Suprapubic skin (tissue), 4 donors: ENCODE measurements around the gene SREBF1. TPM values are rescaled to one million over a fixed set of nuclear protein-coding genes. Genes with fewer than 3 reads are reported as not detected.

ENCODE experiments used
- DNase-seq, 2 donors: peaks; one replicate each; pipeline ENCODE4 v3.0.0-alpha.2; 2019; ENCODE audit warnings: low spot score in 2 of 2
- H3K27ac ChIP-seq: fragments of 200-600 bp; sonication (generic); one replicate; pipeline ENCODE4 v1.5.1; 2019
- H3K27me3 ChIP-seq: fragments of 200-600 bp; sonication (generic); one replicate; pipeline ENCODE4 v1.5.1; 2019
- H3K36me3 ChIP-seq: fragments of 200-600 bp; sonication (generic); one replicate; pipeline ENCODE4 v1.5.1; 2019
- H3K4me1 ChIP-seq: fragments of 200-600 bp; sonication (generic); one replicate; pipeline ENCODE4 v1.5.1; 2019
- H3K4me3 ChIP-seq: fragments of 200-600 bp; sonication (generic); one replicate; pipeline ENCODE4 v1.5.1; 2019; ENCODE audit warnings: mild to moderate bottlenecking
- H3K9me3 ChIP-seq: fragments of 200-600 bp; sonication (generic); one replicate; pipeline ENCODE4 v1.5.1; 2019
- EP300 ChIP-seq: sonication (generic); formaldehyde crosslinking; IDR thresholded peaks from one replicate; pipeline ENCODE4 v1.6.1; 2017; ENCODE audit warnings: antibody characterized with exemption
- POLR2A ChIP-seq, 2 donors: fragments of 450-650 bp; IDR thresholded peaks; one replicate each; pipeline ENCODE4 v1.6.1; 2017; ENCODE audit warnings: antibody characterized with exemption in 2 of 2, mild to moderate bottlenecking in 2 of 2, moderate library complexity in 2 of 2
- POLR2AphosphoS5 ChIP-seq, 3 donors: sonication (generic); formaldehyde crosslinking; IDR thresholded peaks; one replicate each; pipeline ENCODE4 v1.6.1; 2017; ENCODE audit warnings: antibody characterized with exemption in 3 of 3
- WGBS: methylation state at CpG from one replicate; pipeline ENCODE4 v1.1.5; 2018; 5-methylcytosine and 5-hydroxymethylcytosine counted together
- total RNA-seq, 4 donors: library from RNA; depleted of rRNA; stranded (reverse); fragments of >200 nt; gene quantifications; one replicate each; pipeline ENCODE4 v1.1.0, GENCODE V29; 2016
- TF ChIP-seq, protein P1 (sequence below), 2 donors: fragments of 200-600 bp in 1 of 2; fragments of 450-650 bp in 1 of 2; sonication (generic) in 1 of 2; IDR thresholded peaks; one replicate each; pipeline ENCODE4 v1.5.1; 2016 to 2019; ENCODE audit warnings: antibody characterized with exemption in 2 of 2, mild to moderate bottlenecking in 1 of 2, moderate library complexity in 1 of 2

The SREBF1 gene
- total RNA-seq, 4 donors from 2014 or later = 78.1 to 124 (median 91.7) TPM

DNA sequence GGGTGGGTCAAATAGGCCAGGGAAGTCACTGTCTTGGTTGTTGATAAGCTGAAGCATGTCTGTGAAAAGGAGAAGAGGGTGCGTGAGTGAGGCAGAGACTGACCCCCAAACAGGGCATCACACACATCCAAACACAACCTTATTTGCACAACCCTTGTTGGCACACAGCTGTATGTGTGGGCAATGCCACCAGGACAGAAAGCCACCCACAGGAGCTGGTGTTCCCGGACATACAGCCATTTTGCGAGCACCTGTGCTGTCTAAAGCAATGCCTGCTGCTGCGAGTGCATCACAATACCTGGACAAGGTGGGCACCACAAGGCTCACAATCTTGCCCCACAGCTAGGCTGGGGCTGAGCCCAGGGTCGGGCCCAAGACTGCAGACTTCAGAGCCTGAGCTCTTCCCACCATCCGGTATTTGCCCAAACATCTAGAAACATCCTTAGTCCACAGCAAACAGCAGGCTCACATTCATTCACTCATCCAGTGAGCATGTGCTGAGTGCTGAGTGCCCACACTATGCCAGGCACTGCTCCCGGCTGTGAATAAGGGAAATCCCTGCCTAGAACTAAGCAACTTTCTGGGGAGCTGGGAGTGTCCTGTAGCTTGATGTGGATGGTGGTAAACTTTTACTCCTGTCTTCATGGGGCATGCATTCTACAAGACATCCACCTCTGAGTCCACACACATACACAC, 16.2 kb downstream of the SREBF1 start:
- 89% methylated on average over 1 of the region's 7 CpGs for WGBS
- Histone ChIP-seq H3K27me3 (no peaks in the 10 kb centered on the region), H3K36me3 (peaks cover 44% of the 10 kb centered on the region), H3K9me3 (no peaks in the 10 kb centered on the region), H3K4me1 (peaks cover 88% of the 10 kb centered on the region), H3K27ac (no peak overlapping the region), H3K4me3 (peak overlapping the region; percentile 56)
- TF ChIP-seq POLR2A (IDR thresholded peaks at IDR 0.05) = no peak
- TF ChIP-seq POLR2AphosphoS5 (IDR thresholded peaks at IDR 0.05) = no peak
- TF ChIP-seq EP300 = no peak
- TF ChIP-seq, protein P1, sequence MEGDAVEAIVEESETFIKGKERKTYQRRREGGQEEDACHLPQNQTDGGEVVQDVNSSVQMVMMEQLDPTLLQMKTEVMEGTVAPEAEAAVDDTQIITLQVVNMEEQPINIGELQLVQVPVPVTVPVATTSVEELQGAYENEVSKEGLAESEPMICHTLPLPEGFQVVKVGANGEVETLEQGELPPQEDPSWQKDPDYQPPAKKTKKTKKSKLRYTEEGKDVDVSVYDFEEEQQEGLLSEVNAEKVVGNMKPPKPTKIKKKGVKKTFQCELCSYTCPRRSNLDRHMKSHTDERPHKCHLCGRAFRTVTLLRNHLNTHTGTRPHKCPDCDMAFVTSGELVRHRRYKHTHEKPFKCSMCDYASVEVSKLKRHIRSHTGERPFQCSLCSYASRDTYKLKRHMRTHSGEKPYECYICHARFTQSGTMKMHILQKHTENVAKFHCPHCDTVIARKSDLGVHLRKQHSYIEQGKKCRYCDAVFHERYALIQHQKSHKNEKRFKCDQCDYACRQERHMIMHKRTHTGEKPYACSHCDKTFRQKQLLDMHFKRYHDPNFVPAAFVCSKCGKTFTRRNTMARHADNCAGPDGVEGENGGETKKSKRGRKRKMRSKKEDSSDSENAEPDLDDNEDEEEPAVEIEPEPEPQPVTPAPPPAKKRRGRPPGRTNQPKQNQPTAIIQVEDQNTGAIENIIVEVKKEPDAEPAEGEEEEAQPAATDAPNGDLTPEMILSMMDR (IDR thresholded peaks at IDR 0.05) = no peak
- DNase-seq = no peak

DNA sequence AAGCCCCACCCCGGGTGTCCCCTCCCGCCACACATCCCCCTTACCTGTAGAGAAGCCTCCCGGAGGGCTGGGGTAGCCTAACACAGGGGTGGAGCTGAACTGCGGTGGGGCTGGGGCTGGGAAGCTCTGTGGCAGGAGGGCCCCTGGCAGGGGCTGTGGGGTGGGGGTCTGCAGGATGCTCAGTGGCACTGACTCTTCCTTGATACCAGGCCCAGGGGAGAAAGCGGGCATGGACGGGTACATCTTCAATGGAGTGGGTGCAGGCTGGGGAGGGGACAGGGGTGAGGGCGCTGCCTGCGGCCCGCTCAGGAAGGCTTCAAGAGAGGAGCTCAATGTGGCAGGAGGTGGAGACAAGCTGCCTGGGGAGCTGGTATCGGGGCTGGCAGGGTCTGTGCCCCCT, 16.7 kb downstream of the SREBF1 start:
- TF ChIP-seq POLR2AphosphoS5 (IDR thresholded peaks at IDR 0.05) = no peak
- no peak for TF ChIP-seq POLR2A (IDR thresholded peaks at IDR 0.05)
- TF ChIP-seq EP300 = no peak
- TF ChIP-seq, protein P1 (IDR thresholded peaks at IDR 0.05) = no peak
- 88% methylated on average over 6 of the region's 10 CpGs for WGBS
- H3K9me3 ChIP-seq = no peaks in the 10 kb centered on the region
- H3K27ac ChIP-seq = no peak overlapping the region
- H3K27me3 ChIP-seq = no peaks in the 10 kb centered on the region
- peaks cover 44% of the 10 kb centered on the region for H3K36me3 ChIP-seq
- H3K4me1 ChIP-seq = peaks cover 86% of the 10 kb centered on the region
- no peak for DNase-seq
- H3K4me3 ChIP-seq = peak overlapping the region; percentile 56

DNA sequence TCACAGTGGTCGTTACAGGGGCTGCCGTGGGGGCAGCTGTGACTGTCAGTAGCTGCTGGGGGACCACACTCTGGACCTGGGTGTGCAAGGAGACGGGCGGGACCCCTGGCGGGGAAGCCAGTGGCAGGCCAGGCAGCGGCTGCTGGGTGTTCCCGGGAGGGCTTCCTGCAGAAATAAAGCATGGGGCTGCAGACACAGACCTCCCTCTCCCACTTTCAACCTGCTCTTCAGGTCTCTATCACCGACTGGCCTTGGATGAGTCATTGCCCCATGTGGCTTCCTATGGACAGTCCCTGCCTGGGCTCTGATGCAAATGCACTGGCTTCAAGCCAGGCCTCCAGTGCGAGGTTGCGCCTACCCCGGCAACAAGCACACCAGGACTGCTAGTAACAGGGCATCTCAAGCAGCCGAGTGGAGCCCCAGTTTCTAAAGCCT, 17.2 kb downstream of the SREBF1 start:
- H3K4me3 ChIP-seq = peak overlapping the region; percentile 56
- peak overlapping the region; percentile 3 for H3K27ac ChIP-seq
- H3K36me3 ChIP-seq = peaks cover 46% of the 10 kb centered on the region
- WGBS = 70% methylated on average over 8 of the region's 12 CpGs
- peaks cover 86% of the 10 kb centered on the region for H3K4me1 ChIP-seq
- TF ChIP-seq EP300 (no peak), POLR2A (IDR thresholded peaks at IDR 0.05) (no peak), POLR2AphosphoS5 (IDR thresholded peaks at IDR 0.05) (no peak)
- TF ChIP-seq, protein P1 (IDR thresholded peaks at IDR 0.05) = no peak
- peak in 1 of 2 donors; percentile 85 for DNase-seq
- no peaks in the 10 kb centered on the region for H3K27me3 ChIP-seq
- no peaks in the 10 kb centered on the region for H3K9me3 ChIP-seq

- Histone ChIP-seq H3K27ac (peak overlapping the region; percentile 3), H3K36me3 (peaks cover 50% of the 10 kb centered on the region)
- 86% methylated on average over 6 of the region's 12 CpGs for WGBS
Observed at GRCh38 chr17:17819111-17819510, 17.7 kb downstream of the SREBF1 start.

DNA sequence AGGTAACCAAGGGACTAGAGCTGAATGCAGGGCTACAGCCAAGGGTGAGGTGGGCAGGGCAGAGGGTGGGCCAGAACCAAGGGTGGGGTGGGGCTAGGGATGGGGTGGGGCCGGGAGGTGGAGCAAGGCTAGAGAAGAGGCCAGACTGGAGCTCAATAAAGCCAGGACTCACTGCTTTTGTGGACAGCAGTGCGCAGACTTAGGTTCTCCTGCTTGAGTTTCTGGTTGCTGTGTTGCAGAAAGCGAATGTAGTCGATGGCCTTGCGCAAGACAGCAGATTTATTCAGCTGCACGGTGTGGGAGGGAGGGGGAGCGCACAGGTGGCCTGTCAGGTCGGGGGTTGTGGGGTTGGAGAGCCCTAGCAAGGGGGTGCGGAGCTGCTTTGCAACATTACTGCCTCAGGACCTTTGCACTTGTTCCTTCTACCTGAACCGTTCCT, 18.7 kb downstream of the SREBF1 start:
- H3K27ac ChIP-seq = no peak overlapping the region
- H3K36me3 ChIP-seq = peaks cover 60% of the 10 kb centered on the region
- WGBS = 74% methylated on average over 8 of the region's 10 CpGs
- TF ChIP-seq, protein P1 (IDR thresholded peaks at IDR 0.05) = no peak
- TF ChIP-seq EP300 = no peak
- TF ChIP-seq POLR2AphosphoS5 (IDR thresholded peaks at IDR 0.05) = no peak
- TF ChIP-seq POLR2A (IDR thresholded peaks at IDR 0.05) = no peak
- peaks cover 78% of the 10 kb centered on the region for H3K4me1 ChIP-seq
- H3K9me3 ChIP-seq = no peaks in the 10 kb centered on the region
- H3K4me3 ChIP-seq = no peak overlapping the region
- DNase-seq = no peak
- no peaks in the 10 kb centered on the region for H3K27me3 ChIP-seq

More at GRCh38 chr17:17819111-17819510, 17.7 kb downstream of the SREBF1 start:
- no peak for DNase-seq
- TF ChIP-seq, protein P1 (IDR thresholded peaks at IDR 0.05) = no peak
- no peak for TF ChIP-seq EP300
- TF ChIP-seq POLR2AphosphoS5 (IDR thresholded peaks at IDR 0.05) = no peak
- H3K27me3 ChIP-seq = no peaks in the 10 kb centered on the region
- peaks cover 86% of the 10 kb centered on the region for H3K4me1 ChIP-seq
- H3K9me3 ChIP-seq = no peaks in the 10 kb centered on the region
- H3K4me3 ChIP-seq = no peak overlapping the region
